Thyroid gland (tissue), 4 donors: ENCODE data around the gene STAC.

Source experiments
- CTCF ChIP-seq, 6 experiments: fragments of 200-600 bp in 3 of 6; fragments of 450-650 bp in 3 of 6; sonication (generic) in 3 of 6; IDR thresholded peaks; one replicate each; pipeline ENCODE4 v1.5.1; 2016 to 2019; ENCODE audit warnings: antibody characterized with exemption in 6 of 6, mild to moderate bottlenecking in 2 of 6, inconsistent platforms in 1 of 6, moderate library complexity in 1 of 6
- POLR2A ChIP-seq, 2 donors: fragments of 450-650 bp; IDR thresholded peaks; one replicate each; pipeline ENCODE4 v1.6.1; 2017; ENCODE audit warnings: antibody characterized with exemption in 2 of 2, mild to moderate bottlenecking in 2 of 2, moderate library complexity in 1 of 2

DNA sequence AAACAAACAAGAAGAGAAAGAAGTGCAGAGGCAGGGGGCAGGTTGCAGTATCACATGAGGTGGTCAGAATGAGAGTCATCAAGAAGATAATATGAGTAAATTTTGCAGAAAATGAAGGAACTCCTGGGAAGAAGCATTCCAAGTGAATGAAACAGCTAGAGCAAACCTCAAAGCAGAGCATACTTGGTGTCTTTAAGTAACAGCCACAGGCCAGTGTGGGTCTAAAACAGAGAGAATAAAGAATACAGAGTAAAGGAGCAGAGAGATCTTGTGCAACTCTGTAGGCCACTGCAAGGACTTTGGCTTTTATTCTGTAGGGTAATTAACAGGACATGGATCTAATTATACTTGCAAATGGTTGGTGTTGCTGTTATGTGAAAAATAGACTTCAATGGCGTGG lies 81.3 kb downstream of the STAC start:
- TF ChIP-seq CTCF (IDR thresholded peaks at IDR 0.05), result no peak
- no peak for TF ChIP-seq POLR2A (IDR thresholded peaks at IDR 0.05)
